GM21367 (cell line): ENCODE data around the gene ERBB2.
A peak's percentile ranks its signal among the peaks of the same experiment; 100 is the strongest.
"Not testable (repeated sequence)": the region's sequence is repeated elsewhere in the genome, so short reads cannot be mapped to it uniquely, and the experiment has no call there.

ENCODE experiments used
- ATAC-seq: cut with Tn5 transposase; IDR thresholded peaks from one replicate; pipeline ENCODE4 v1.9.1; 2021; ENCODE audit not compliant: unreplicated experiment

The ERBB2 gene

GRCh38 chr17:39742856-39743436, 43.1 kb downstream of the ERBB2 start:
- no peak for ATAC-seq

GRCh38 chr17:39744075-39744835, 44.4 kb downstream of the ERBB2 start:
- ATAC-seq, result no peak

DNA sequence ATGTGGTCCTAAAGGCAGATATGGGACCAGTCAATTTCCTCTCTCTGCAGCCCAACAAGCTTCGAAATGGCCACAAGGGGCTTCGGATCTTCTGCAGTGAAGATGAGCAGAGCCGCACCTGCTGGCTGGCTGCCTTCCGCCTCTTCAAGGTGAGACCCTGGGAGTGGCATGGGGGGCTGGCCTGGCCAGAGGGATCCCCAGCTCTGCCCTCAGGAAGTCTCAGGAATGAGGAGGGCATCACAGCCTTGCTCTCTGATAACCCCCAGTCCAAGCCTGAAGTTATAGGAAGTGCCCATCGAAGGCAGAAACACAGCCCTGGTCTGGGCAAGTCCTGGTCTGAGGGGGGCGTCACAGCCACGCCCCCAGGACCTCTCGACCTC, 45.0 kb downstream of the ERBB2 start:
- ATAC-seq, result no peak

GRCh38 chr17:39745335-39746144, 45.7 kb downstream of the ERBB2 start:
- ATAC-seq, result no peak

DNA sequence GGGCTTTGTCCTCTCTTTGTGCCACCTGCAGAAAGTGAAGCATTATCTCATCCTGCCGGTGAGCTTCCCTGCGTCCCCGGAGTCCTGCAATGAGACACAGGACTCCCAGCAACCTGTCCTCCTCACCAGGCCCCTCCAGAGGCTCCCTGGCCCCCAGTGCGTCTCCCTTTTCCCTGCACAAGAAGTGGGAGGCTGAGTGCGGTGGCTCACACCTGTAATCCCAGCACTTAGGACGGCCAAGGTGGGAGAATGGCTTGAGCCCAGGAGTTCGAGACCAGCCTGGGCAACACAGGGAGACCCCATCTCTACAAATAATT, 46.2 kb downstream of the ERBB2 start:
- no peak for ATAC-seq

- ATAC-seq, result no peak
Measured at GRCh38 chr17:39747745-39748144, 47.9 kb downstream of the ERBB2 start.

DNA sequence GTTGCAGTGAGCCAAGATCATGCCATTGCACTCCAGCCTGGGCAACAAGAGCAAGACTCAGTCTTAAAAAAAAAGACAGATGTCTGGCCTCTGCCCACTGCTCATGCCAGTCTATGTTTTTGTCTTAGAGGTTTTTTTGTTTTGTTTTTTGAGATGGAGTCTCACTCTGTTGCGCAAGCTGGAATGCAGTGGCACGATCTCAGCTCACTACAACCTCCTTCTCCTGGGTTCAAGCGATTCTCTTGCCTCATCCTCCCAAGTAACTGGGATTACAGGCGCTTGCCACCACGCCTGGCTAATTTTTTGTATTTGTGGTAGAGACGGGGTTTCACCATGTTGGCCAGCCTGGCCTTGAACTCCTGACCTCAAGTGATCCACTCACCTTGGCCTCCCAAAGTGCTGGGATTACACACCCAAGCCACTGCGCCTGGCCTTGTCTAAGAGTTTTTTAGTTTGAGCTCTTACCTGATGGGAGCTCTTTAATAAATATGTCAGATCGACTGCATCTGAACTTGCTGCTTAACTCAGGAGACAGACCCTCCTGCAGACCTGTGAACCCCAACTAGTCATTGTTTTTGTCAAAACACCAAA, 48.7 kb downstream of the ERBB2 start:
- ATAC-seq, result not testable (repeated sequence)

- no peak for ATAC-seq
Measured at GRCh38 chr17:39750131-39751015, 50.5 kb downstream of the ERBB2 start.

GRCh38 chr17:39751016-39751543, 51.2 kb downstream of the ERBB2 start:
- no peak for ATAC-seq

GRCh38 chr17:39751637-39752036, 51.8 kb downstream of the ERBB2 start:
- no peak for ATAC-seq

- ATAC-seq, result no peak
Measured at GRCh38 chr17:39752241-39752881, 52.5 kb downstream of the ERBB2 start.

DNA sequence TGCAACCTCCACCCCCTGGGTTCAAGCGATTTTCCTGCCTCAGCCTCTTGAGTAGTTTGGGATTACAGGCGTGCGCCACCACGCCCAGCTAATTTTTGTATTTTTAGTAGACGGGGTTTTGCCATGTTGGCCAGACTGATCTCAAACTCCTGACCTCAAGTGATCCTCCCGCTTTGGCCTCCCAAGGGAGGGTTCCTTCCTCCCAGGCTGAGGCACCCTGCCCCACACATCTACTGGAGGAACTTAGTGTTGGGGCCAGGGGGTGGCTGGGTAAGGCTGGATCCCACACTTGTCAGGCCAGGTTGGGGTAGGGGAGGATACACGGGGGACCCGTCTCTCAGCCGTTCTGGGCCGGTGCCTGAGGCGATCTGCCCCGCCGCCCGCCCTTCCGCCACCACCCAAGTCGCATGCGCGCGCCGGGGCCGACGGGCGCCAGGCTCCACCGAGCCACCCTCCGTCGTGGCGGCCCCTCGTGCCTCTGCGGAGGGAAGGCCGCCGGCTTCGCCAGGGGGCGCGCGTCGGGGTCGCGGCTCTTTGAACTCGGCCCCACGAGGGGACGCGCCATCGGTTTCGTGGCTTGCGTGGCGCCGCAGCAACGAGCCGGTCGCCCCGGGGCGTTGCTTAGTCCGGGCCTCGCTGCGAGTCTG, 53.8 kb downstream of the ERBB2 start:
- peak; percentile 16 for ATAC-seq

- ATAC-seq, result peak; percentile 52
Measured at GRCh38 chr17:39754161-39754957, 54.5 kb downstream of the ERBB2 start.

GRCh38 chr17:39754958-39755553, 55.2 kb downstream of the ERBB2 start:
- ATAC-seq, result no peak

GRCh38 chr17:39755554-39756379, 55.9 kb downstream of the ERBB2 start:
- no peak for ATAC-seq

DNA sequence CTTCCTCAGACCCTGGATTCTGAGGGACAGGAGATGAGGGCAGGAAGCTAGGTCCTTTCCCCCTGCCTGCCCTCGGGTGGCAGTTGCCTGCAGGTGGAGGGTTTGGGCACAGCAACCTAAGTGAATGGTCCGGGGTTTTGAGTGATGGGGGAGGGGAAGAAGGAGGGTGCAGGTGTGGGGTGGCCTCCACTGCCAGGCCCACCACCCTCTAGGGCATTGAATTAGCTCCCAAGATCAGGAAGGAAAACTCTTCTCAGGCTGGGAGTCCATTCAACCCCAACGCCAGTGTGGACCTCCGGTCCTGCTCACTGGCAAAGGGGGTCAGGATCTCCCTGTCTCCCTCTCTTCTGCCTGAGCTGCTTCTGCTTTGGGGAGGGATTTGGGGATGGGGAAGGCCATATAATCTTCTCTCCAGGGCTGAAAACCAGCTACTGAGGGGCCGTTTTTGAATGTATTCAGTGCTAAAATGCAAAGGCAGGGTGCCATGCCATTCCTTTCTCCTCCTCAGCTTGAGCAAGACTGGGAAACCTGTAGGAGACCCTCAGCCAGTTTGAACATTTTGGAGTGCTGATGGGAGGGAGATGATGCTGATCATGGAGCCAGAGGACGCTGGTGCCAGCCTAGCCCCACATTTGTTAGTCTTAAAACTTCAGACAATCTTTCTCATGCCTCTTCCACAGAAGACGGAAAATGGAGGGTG, 56.7 kb downstream of the ERBB2 start:
- no peak for ATAC-seq

- no peak for ATAC-seq
Measured at GRCh38 chr17:39757176-39757662, 57.4 kb downstream of the ERBB2 start.
